T-helper 2 cell treated with Interferon-gamma antibody and Interleukin-4, amounts not matched to agents 5 μg/mL and 100 μg/mL, for 36 hours (primary cell): ENCODE data around the gene RPL28.
"Not testable (repeated sequence)": the region's sequence is repeated elsewhere in the genome, so short reads cannot be mapped to it uniquely, and the experiment has no call there.

Experiments
- DNase-seq: peaks from one replicate; pipeline ENCODE4 v3.0.0; 2021; ENCODE audit warnings: low spot score
- H3K27ac Mint-ChIP-seq: one replicate; pipeline ENCODE4 v1.8.0; 2021; ENCODE audit warnings: mild to moderate bottlenecking, mixed read lengths
- H3K27me3 Mint-ChIP-seq: one replicate; pipeline ENCODE4 v1.8.0; 2021; ENCODE audit warnings: low read depth, mixed read lengths
- H3K36me3 Mint-ChIP-seq: one replicate; pipeline ENCODE4 v1.8.0; 2021; ENCODE audit warnings: low read depth, mixed read lengths
- H3K4me1 Mint-ChIP-seq: one replicate; pipeline ENCODE4 v1.8.0; 2021; ENCODE audit warnings: low read depth, mixed read lengths
- H3K4me3 Mint-ChIP-seq: one replicate; pipeline ENCODE4 v1.8.0; 2022; ENCODE audit warnings: mild to moderate bottlenecking, moderate library complexity, mixed read lengths
- H3K9me3 Mint-ChIP-seq: one replicate; pipeline ENCODE4 v1.8.0; 2021; ENCODE audit warnings: mixed read lengths

Gene RPL28

DNA sequence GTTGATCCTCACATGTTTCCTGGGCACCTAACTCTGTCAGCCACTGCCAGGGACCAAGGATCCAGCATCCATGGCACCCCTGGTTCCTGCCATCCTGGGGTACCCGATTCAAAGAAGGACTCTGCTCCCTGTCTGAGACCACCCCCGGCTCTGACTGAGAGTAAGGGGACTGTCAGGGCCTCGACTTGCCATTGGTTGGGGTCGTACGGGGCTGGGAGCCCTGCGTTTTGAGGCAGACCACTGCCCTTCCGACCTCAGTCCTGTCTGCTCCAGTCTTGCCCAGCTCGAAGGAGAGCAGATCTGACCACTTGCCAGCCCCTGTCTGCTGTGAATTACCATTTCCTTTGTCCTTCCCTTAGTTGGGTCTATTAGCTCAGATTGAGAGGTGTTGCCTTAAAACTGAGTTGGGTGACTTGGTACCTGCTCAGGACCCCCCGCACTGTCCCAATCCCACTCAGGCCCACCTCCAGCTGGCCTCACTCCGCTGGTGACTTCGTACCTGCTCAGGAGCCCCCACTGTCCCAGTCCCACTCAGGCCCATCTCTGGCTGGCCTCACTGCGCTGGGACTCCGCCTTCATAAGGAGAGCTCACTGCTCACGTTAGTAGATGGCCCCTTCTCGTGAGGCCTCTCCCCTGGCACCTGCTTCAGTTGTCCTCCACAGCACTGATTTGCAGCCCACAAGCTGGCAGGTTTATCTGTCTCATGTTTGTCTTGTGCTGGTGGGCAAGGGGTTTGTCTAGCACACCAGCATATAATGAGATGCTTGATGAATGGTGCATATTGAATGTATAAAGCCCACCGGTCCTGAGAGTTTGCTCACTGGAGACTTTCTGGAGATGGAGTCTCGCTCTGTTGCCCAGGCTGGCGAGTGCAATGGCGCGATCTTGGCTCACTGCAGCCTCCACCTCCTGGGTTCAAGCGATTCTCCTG is 3.9 kb downstream of the RPL28 start:
- H3K9me3 Mint-ChIP-seq, result no peaks in the 10 kb centered on the region
- H3K4me3 Mint-ChIP-seq, result peak overlapping the region; percentile 28
- no peak for DNase-seq
- H3K36me3 Mint-ChIP-seq, result peaks cover 54% of the 10 kb centered on the region
- no peak overlapping the region for H3K27ac Mint-ChIP-seq
- peaks cover 25% of the 10 kb centered on the region for H3K4me1 Mint-ChIP-seq
- no peaks in the 10 kb centered on the region for H3K27me3 Mint-ChIP-seq

DNA sequence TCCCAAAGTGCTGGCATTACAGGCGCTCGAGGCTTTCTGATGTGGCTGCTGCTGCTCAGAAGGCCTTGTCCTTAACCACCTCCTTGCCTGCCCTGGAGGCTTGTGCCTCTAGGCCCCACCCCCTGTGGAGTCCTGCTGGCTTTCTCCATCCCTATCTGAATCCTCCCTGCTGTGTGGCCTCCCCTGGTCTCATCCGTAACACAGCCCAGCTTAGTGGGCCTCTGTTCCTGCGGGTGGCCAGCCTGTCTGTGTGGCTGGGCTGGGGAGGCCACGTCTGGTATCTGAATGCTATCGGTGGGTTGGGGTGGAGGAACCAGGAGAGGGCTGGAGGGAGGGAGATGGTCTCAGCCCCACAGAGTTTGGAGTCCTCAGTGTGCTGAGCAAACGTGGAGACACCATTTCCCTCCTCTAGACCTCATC is 4.7 kb downstream of the RPL28 start:
- H3K9me3 Mint-ChIP-seq, result no peaks in the 10 kb centered on the region
- no peak overlapping the region for H3K4me3 Mint-ChIP-seq
- peak overlapping the region; percentile 38 for H3K27ac Mint-ChIP-seq
- H3K36me3 Mint-ChIP-seq, result peaks cover 52% of the 10 kb centered on the region
- no peaks in the 10 kb centered on the region for H3K27me3 Mint-ChIP-seq
- DNase-seq, result no peak
- H3K4me1 Mint-ChIP-seq, result peaks cover 20% of the 10 kb centered on the region

DNA sequence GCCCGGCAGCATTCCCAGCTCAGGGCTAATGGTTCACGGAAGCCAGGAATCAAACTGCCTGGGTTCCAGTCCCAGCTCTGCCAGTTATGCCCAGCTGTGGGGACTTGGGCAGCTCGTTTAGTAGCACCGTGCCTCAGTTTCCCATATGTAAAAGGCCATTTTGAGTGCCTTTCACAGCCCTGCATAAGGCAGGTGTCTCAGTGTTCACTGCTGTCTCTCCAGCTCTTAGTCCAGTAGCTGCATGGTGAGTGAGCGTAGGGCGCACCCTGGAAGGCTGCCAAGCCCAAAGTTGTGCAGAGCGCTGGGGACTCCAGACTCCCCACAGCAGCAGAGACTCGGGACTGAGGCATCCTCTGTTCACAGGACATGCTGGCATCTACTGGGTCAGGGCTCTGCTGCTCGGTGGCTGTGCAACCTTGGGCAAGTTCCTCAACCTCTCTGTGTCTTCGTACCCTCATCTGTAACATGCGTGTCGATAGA is 5.5 kb downstream of the RPL28 start:
- H3K36me3 Mint-ChIP-seq, result peaks cover 45% of the 10 kb centered on the region
- H3K27me3 Mint-ChIP-seq, result no peaks in the 10 kb centered on the region
- no peak overlapping the region for H3K27ac Mint-ChIP-seq
- H3K9me3 Mint-ChIP-seq, result no peaks in the 10 kb centered on the region
- peaks cover 20% of the 10 kb centered on the region for H3K4me1 Mint-ChIP-seq
- no peak for DNase-seq
- no peak overlapping the region for H3K4me3 Mint-ChIP-seq

GRCh38 chr19:55391702-55392615 is 6.2 kb downstream of the RPL28 start:
- Mint-ChIP-seq H3K36me3 (peaks cover 38% of the 10 kb centered on the region), H3K27me3 (no peaks in the 10 kb centered on the region), H3K4me3 (no peak overlapping the region), H3K27ac (peak overlapping the region; percentile 31), H3K9me3 (no peaks in the 10 kb centered on the region), H3K4me1 (peaks cover 17% of the 10 kb centered on the region)
- no peak for DNase-seq

DNA sequence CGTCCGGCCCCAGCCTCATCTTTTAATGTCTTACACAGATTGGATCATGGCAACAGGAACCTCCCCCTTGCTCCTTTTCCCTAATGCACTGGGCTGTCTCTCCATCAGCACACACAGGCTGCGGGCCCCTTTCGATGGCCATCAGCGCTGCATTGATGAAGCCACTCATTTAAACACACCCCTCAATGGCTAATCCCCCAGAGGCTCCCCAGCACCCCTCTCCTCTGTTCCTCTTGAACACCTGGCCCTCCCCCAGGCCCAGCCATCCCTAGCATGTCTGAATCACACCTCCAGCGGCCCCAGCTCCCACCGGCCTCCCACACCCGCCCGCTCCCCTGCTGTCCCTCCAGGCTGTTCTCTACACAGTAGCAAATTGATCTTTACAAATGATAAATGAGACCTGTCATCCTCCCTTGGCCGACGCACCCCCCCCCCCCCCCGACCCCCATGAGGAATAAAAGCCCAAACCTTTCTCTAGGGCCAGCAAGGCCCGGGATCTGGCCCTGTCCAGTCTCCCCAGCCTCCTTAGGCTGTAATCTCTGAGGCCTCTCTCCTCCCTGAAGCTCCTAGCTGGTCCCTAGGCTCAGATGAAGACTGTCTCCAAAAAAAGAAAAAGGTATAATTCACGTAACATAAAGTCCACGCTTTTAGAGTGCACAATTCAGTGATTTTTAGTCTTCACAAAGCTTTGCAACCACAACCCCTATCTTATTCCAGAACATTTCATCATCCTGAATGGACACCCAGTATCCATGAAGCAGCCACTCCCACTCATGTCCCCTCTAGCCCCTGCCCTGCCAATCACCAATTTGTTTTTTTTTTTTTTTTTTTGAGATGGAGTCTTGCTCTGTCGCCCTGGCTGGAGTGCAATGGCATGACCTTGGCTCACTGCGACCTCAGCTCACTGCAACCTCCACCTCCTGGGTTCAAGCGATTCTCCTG is 7.4 kb downstream of the RPL28 start:
- Mint-ChIP-seq H3K36me3 (peaks cover 28% of the 10 kb centered on the region), H3K27me3 (no peaks in the 10 kb centered on the region), H3K27ac (peak overlapping the region; percentile 8), H3K4me1 (peaks cover 14% of the 10 kb centered on the region), H3K4me3 (no peak overlapping the region), H3K9me3 (no peaks in the 10 kb centered on the region)
- DNase-seq, result no peak

DNA sequence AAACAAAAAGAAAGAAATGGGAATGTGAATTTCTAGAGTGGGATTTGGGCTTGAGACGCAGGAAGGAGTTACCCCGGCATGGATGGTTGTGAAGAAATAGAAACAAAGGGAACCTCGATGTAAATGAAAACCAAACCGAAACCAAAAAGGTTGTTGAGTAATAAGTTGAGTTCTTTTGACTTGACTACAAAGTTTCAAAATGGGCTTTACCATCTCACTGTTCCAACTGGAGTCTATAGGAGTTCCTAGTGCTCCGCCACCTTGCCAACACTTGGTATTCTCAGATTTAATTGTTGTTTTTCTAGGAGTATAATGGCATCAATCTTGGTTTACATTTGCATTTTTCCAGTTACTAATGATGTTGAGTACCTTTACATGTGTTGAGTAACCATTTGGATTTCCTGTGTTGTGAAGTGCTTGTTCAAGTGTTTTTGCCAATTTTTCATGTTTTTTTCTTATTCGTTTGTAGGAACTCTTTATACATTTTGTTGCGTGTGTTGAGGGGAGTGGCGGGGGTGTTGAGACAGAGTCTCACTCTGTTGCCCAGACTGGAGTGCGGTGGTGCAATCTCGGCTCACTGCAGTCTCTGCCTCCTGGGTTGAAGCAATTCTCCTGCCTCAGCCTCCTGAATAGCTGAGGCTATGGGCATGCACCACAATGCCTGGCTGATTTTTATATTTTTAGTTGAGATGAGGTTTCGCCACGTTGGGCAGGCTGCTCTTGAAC is 12.6 kb downstream of the RPL28 start:
- Mint-ChIP-seq H3K27me3 (no peaks in the 10 kb centered on the region), H3K9me3 (no peaks in the 10 kb centered on the region), H3K27ac (peak overlapping the region; percentile 74), H3K4me3 (peak overlapping the region; percentile 7), H3K36me3 (peaks cover 32% of the 10 kb centered on the region), H3K4me1 (peaks cover 14% of the 10 kb centered on the region)
- DNase-seq, result no peak

DNA sequence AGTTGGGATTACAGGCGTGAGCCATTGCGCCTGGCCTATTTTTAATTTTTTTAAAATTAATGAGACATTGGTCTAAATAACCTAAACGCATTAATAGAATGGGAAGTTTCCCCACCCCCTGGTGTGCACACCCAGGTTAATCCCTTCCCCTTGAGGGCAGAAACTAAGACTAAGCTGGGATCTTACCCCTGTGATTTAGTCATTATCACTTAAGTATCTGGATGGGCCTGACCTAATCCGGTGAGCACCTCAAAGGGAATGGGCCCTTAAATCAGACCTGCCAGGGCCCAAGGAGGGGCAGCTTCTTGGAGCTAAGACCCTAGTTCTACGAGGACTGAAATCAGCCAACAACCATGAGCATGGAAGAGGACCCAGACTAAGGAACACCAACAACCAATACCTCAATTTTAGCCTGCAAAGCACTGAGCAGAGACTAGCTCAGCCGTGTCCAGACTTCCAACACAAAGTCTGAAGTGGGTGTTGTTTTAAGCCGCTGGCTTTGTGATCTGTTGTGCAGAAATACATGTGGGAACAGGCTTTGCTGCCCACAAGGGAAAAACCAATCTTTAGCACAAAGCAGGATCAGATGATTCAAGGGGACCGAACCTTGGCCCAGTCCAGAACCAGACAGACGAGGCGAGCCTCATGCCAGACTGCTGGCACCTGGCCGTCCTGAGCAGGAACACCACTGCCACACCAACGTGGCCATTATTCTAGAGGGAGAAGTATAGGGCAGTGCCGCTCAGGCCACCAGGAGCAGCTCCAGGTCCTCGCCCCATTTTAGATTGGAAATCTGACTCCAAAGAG is 14.8 kb downstream of the RPL28 start:
- H3K9me3 Mint-ChIP-seq, result no peaks in the 10 kb centered on the region
- H3K27me3 Mint-ChIP-seq, result no peaks in the 10 kb centered on the region
- H3K27ac Mint-ChIP-seq, result no peak overlapping the region
- no peak for DNase-seq
- peaks cover 15% of the 10 kb centered on the region for H3K4me1 Mint-ChIP-seq
- peaks cover 38% of the 10 kb centered on the region for H3K36me3 Mint-ChIP-seq
- H3K4me3 Mint-ChIP-seq, result no peak overlapping the region

GRCh38 chr19:55401390-55401789 is 15.7 kb downstream of the RPL28 start:
- not testable (repeated sequence) for H3K27ac Mint-ChIP-seq, H3K4me3 Mint-ChIP-seq, DNase-seq, H3K27me3 Mint-ChIP-seq, H3K9me3 Mint-ChIP-seq
- peaks cover 23% of the 10 kb centered on the region for H3K4me1 Mint-ChIP-seq
- H3K36me3 Mint-ChIP-seq, result peaks cover 47% of the 10 kb centered on the region

- Mint-ChIP-seq H3K9me3 (no peaks in the 10 kb centered on the region), H3K27ac (no peak overlapping the region), H3K36me3 (peaks cover 52% of the 10 kb centered on the region), H3K4me3 (no peak overlapping the region), H3K27me3 (no peaks in the 10 kb centered on the region), H3K4me1 (peaks cover 26% of the 10 kb centered on the region)
- DNase-seq, result no peak
Observed at GRCh38 chr19:55402509-55402908, 16.8 kb downstream of the RPL28 start.

- Mint-ChIP-seq H3K27me3 (no peaks in the 10 kb centered on the region), H3K27ac (peak overlapping the region; percentile 85), H3K4me1 (peaks cover 25% of the 10 kb centered on the region)
Observed at GRCh38 chr19:55405638-55406037, 19.9 kb downstream of the RPL28 start.

GRCh38 chr19:55406091-55406825 is 20.5 kb downstream of the RPL28 start:
- H3K4me3 Mint-ChIP-seq, result peak overlapping the region; percentile 86
- H3K27ac Mint-ChIP-seq, result peak overlapping the region; percentile 85

More at GRCh38 chr19:55405638-55406037, 19.9 kb downstream of the RPL28 start:
- Mint-ChIP-seq H3K9me3 (peaks cover 16% of the 10 kb centered on the region), H3K36me3 (peaks cover 58% of the 10 kb centered on the region), H3K4me3 (peak overlapping the region; percentile 86)
- no peak for DNase-seq

More at GRCh38 chr19:55406091-55406825, 20.5 kb downstream of the RPL28 start:
- peaks cover 52% of the 10 kb centered on the region for H3K36me3 Mint-ChIP-seq
- peaks cover 1% of the 10 kb centered on the region for H3K27me3 Mint-ChIP-seq
- no peak for DNase-seq
- H3K9me3 Mint-ChIP-seq, result peaks cover 21% of the 10 kb centered on the region
- H3K4me1 Mint-ChIP-seq, result peaks cover 25% of the 10 kb centered on the region
